Measurements from ENCODE around the gene FLNB.

DNA sequence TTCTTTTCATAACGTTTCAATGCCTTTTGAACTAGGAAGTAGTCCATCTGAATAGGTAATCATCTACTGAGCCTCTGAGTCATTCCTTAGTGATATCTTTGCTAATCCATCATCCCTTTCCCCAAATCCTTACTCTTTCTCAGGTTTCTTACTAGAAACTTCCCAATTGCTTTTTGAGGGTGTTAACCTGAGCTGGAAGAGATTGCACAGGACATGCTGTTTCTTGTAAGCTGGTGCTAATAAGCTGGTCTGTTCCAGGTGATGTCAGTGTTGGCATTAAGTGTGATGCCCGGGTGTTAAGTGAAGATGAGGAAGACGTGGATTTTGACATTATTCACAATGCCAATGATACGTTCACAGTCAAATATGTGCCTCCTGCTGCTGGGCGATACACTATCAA lies 101.5 kb downstream of the FLNB start:
- TF ChIP-seq, protein P1, sequence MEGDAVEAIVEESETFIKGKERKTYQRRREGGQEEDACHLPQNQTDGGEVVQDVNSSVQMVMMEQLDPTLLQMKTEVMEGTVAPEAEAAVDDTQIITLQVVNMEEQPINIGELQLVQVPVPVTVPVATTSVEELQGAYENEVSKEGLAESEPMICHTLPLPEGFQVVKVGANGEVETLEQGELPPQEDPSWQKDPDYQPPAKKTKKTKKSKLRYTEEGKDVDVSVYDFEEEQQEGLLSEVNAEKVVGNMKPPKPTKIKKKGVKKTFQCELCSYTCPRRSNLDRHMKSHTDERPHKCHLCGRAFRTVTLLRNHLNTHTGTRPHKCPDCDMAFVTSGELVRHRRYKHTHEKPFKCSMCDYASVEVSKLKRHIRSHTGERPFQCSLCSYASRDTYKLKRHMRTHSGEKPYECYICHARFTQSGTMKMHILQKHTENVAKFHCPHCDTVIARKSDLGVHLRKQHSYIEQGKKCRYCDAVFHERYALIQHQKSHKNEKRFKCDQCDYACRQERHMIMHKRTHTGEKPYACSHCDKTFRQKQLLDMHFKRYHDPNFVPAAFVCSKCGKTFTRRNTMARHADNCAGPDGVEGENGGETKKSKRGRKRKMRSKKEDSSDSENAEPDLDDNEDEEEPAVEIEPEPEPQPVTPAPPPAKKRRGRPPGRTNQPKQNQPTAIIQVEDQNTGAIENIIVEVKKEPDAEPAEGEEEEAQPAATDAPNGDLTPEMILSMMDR (IDR thresholded peaks at IDR 0.05), result no peak
- TF ChIP-seq POLR2A (IDR thresholded peaks at IDR 0.05), result no peak

All from prostate gland (tissue), 2 donors.